Activated CD4-positive, alpha-beta T cell treated with anti-CD3 and anti-CD28 coated beads, Interleukin-2, amount 50 U/mL, for 48 hours (primary cell): ENCODE measurements around the gene KRT25.
"Not testable (repeated sequence)": the region's sequence is repeated elsewhere in the genome, so short reads cannot be mapped to it uniquely, and the experiment has no call there.

Experiments
- DNase-seq, 2 experiments: peaks; one replicate each; pipeline ENCODE4 v3.0.0-alpha.2; 2020

KRT25 gene

DNA sequence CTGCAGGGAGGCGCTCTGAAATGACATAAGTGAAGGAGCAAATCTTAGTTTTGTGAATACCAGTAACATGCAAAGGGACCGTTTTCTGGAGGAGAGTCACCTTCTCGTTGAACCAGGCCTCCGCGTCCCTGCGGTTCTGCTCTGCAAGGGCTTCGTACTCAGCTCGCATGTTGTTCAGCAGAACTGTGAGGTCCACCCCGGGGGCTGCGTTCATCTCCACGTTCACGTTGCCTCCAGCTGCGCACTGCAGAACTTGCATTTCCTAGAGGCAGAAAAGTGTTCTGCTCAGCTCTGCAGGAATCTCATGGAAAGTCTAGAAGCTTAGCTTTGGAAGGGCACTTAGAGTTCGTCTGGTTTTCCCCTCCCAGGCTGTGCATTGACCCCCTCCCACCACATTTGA, 4.1 kb downstream of the KRT25 start:
- DNase-seq = no peak

DNA sequence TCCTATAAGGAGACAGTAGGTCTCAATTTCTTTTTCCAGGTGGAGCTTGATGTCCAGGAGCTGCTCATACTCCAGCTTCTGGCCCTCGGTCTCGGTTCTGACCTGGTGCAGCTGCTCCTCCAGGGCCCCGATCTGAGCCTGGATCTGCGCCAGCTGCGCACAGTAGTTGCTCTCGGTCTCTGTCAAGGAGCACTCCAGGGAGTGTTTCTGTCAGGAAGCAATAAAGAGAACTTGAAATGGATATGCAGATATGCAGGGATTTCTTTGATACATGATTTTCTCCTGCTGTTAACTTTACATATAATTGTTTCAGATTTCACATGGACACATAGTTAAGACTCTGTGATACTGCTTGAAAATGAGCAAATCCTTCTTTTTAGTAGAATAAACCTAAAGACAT, 4.7 kb downstream of the KRT25 start:
- DNase-seq = no peak

DNA sequence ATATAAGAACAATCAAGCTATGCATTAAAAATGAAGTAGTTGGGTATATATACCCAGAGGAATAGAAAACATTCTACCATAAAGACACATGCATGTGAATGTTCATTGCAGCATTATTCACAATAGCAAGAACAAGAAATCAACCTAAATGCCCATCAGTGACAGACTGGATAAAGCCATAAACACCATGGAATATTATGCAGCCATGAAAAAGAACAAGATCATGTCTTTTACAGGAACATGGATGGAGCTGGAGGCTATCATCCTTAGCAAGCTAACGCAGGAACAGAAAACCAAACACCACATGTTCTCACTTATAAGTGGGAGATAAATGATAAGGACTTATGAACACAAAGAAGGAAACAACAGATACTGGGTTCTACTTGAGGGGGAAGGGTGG, 6.5 kb downstream of the KRT25 start:
- DNase-seq = not testable (repeated sequence)

DNA sequence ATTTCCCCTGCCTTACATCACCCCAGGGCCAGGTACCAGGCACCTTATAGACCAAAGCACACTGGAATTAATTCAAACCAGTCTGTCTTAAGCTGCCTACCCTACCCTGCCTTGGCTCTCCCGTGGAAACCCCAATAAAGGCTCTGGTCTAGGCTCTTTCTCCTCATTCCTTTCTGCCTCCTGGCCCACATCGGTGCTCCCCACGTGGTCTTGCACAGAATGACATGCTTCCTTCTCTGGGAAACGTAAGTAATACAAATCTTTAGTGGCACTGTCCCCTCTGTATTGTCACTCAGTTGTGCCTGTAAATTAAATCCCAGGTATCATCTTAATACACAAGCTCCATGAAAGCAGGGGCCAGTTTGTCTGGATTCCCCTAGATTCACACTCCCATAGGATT, 16.6 kb downstream of the KRT25 start:
- DNase-seq = no peak

- DNase-seq = no peak
Observed at GRCh38 chr17:40735016-40735415, 20.1 kb downstream of the KRT25 start.

- DNase-seq = no peak
Observed at GRCh38 chr17:40734018-40734417, 21.1 kb downstream of the KRT25 start.

DNA sequence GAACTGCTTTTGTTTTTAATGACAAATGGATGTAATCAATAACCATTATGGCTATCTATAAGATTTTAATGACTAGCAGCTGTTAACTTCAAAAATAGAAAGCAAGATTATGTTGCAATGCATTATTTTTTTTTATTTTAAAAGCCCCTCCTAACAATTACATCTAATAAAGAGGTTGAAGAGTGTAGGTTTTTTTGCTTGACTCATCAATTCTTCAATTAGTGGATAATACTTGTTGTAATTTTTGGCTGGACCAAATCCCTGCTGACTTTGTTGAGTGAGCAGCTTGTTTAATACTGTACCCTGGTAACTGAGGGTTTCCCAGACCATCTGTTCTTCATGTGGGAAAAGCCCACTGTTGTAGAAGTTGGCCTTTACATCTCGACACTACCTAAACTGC, 24.2 kb downstream of the KRT25 start:
- no peak for DNase-seq

- DNase-seq = no peak
Observed at GRCh38 chr17:40727447-40728231, 27.5 kb downstream of the KRT25 start.

GRCh38 chr17:40726919-40727318, 28.2 kb downstream of the KRT25 start:
- DNase-seq = no peak

- no peak for DNase-seq
Observed at GRCh38 chr17:40724656-40725055, 30.5 kb downstream of the KRT25 start.

- no peak for DNase-seq
Observed at GRCh38 chr17:40722241-40722640, 32.9 kb downstream of the KRT25 start.

- no peak for DNase-seq
Observed at GRCh38 chr17:40720899-40721298, 34.2 kb downstream of the KRT25 start.

DNA sequence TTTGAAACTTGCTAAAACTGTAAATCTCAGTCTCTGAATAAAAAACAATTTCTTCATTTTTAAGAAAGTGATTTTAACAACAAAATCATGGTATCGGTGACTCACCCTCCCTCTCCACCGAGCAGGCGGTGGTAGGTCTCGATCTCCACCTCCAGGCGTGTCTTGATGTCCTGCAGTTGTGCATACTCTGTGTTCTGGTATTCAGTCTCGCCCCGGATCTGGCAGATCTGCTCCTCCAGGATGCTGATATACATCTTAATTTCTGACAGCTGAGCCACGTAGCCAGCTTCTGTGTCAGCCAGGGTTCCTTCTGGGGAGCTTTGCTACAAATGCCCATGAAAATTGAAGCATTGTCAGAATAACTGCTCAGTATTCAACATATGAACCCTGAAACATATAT, 36.2 kb downstream of the KRT25 start:
- DNase-seq = no peak

- DNase-seq = no peak
Observed at GRCh38 chr17:40717776-40718175, 37.4 kb downstream of the KRT25 start.

- no peak for DNase-seq
Observed at GRCh38 chr17:40714473-40714872, 40.7 kb downstream of the KRT25 start.

DNA sequence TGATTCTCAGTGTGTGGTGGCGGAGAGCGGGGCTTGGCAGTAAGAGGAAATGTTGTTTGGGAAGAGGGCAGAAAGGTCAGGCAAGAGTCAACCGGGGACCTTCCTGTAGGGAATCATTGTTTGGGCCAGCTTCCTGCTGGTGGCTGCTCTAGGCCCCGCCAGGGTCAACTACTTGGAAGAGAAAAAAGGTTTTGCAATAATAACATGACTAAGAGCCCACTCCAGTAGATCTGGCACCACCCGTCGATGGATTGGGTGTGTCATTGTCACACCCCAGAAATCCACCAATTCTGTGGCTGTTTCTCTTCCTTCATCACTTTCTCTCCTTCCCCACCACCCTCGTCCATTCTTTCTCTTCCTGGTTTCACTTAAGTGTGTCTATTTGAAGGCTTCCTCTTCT, 47.4 kb downstream of the KRT25 start:
- DNase-seq = no peak

DNA sequence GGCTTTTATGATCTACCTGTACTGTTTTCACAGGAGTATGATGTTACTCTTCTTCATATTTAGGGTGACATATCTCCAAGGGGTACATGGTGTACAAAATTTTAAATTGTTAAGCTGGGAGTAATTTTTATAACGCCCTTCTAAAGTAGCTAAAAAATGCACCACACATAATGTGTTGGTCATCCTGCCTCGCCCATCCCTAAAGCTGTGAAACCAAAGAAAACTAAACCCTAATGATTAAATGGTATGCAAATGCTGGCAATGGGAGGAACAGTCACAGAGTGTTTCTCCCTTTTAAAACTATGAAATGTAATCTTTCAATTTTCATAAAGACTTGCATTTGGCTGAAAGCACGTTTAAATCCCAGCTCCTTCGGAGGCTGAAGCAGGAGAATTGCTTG, 49.5 kb downstream of the KRT25 start:
- DNase-seq = no peak

- DNase-seq = no peak
Observed at GRCh38 chr17:40703652-40704051, 51.5 kb downstream of the KRT25 start, which contains the start of gene KRT24. Gene KRT24 (minus strand): TSS chr17:40703752. CDS start chr17:40703693, 59 bp downstream.

DNA sequence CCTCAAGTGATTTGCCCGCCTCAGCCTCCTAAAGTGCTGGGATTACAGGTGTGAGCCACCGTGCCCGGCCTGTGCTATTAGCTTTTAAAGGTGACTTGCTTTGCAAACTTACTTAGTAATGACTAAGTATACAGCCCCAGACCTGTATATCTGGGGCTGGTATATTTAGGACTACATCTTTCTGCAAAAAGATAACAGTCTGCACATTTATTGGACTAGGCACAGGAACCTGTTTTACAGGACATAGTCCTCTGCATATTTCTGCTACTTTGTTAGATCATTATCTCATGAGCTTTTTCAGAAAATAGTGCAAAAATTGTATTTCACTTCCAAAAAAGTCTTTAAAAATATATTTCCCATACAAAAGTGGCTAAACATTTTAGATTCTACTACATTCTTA, 52.9 kb downstream of the KRT25 start:
- no peak for DNase-seq

GRCh38 chr17:40699853-40700252, 55.3 kb downstream of the KRT25 start:
- DNase-seq = no peak

DNA sequence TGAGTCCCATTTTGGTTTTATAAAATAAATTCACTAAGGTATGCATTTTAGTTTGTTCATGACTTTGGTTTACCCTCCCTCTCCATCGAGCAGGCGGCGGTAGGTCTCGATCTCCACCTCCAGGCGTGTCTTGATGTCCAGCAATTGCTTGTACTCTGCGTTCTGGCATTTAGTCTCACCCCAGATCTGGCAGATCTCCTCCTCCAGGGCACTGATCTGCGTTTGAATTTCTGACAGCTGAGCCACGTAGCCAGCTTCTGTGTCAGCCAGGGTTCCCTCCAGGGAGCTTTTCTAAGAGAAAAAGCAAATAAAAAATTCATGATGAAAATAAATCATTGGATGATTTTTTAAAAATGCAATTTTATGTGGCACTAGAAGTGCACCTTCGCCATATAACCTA, 55.8 kb downstream of the KRT25 start:
- DNase-seq = no peak
